ENCODE measurements around the gene HVCN1.

Gene HVCN1

DNA sequence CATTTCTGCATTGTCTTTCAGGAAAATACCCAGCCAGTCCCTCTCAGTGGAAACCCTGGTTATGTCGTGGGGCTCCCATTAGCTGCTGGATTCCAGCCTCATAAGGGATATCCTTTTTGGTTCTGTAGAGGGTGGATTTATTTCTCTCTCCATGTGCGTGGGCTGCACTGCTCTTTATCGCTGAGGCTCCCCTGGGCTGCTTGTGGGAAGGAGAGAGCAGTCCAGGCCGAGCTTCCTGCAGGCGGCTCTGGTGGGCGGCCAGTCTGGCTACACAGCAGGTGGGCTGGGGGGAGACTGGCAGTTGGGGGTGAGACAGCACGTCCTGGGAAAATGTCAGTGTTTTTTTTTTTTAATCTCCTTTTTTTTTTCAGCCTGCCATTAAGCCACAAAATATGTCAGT is 47.4 kb downstream of the HVCN1 start:
- H3K36me3 ChIP-seq (ENCODE audit: control insufficient read depth, insufficient read depth, low read length) = peaks cover 4% of the 10 kb centered on the region
- no peaks in the 10 kb centered on the region for H3K9me3 ChIP-seq (ENCODE audit: control insufficient read depth, low read length)
- 27 to 50% methylated on average over 1 to 2 of the region's 7 CpGs for WGBS, 2 experiments (ENCODE audit: insufficient coverage in 2 of 2)
- H3K4me3 ChIP-seq (ENCODE audit: extremely low read depth, insufficient read depth, low read length, poor library complexity, severe bottlenecking) = no peak overlapping the region
- peaks cover 18% of the 10 kb centered on the region for H3K4me1 ChIP-seq (ENCODE audit: control insufficient read depth, insufficient read depth, low read length, poor library complexity, severe bottlenecking)
- no peak overlapping the region for H3K27ac ChIP-seq (ENCODE audit: low read depth, low read length, severe bottlenecking)

DNA sequence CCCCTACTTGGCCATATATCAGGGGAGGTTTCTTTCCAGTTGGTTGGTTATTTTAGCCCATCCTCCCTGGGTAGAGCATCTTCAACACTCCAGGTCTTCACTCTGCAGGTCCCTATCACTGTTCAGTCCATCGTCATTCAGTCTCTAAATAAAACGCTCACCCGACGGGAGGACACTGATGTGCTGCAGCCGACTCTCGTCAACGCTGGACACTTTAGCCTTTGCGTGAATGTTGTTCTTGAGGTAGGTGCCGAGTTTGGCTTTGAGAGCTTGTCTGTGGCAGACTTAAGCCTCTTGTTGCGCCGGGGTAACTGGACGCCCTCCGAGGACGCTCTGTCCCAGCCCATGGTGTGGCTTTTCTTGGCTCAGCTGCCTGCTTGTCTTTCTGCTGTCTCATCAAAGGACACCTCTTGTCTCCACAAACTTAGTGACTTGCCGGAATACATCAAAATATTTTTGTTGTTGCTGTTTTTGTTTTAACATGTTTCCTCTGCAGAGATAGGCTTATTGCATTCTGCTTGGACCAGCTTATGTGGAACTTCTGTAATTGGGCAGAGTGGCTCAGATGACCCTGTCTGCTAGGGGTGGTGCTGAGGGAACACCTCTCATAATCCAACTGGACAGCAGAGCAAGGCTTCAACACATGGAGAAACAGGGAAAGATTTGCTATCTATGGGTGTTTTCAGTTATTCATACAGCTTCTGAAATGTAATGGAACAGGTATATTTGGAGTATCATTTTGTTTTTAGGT is 48.5 kb downstream of the HVCN1 start:
- Histone ChIP-seq H3K9me3 (ENCODE audit: control insufficient read depth, low read length) (no peaks in the 10 kb centered on the region), H3K4me1 (ENCODE audit: control insufficient read depth, insufficient read depth, low read length, poor library complexity, severe bottlenecking) (peaks cover 18% of the 10 kb centered on the region), H3K36me3 (ENCODE audit: control insufficient read depth, insufficient read depth, low read length) (peaks cover 5% of the 10 kb centered on the region), H3K27ac (ENCODE audit: low read depth, low read length, severe bottlenecking) (no peak overlapping the region), H3K4me3 (ENCODE audit: extremely low read depth, insufficient read depth, low read length, poor library complexity, severe bottlenecking) (no peak overlapping the region)
- 95 to 96% methylated on average over 14 to 15 of the region's 15 CpGs for WGBS, 2 experiments (ENCODE audit: insufficient coverage in 2 of 2)

DNA sequence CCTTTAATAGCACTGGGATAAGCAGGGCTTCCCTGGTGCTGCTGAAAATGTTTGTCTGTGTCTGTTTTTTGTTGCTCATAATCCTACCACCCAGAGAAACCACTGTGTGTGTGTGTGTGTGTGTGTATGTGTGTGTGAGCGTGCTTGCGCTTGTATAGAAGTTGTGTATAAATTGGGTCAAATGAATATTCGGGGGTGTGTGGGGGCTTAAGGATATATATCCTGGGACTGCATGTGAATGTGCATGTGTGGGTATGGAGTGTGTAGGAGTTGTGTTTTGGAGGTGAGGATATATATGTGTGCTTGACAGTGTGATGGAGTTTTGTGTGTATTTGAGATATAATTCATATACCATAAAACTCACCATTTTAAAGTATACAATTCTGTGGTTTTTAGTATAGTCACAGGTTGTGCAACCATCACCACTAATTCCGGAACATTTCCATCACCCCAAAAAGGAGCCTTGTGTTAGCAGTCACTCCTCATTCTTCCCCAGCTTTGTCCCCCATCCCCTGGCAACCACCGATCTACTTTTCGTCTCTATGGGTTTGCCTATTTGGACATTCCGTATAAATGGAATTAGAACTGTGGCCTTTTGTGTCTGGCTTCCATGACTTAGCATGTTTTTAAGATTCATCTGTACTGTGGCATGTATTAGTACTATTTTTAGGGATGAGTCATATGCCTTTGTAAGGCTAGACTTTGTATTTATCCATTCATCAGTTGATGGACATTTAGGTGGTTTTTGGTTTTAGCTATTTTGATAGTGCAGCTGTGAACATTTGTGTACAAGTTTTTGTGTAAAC is 49.4 kb downstream of the HVCN1 start:
- Histone ChIP-seq H3K27ac (ENCODE audit: low read depth, low read length, severe bottlenecking) (peak overlapping the region; percentile 41), H3K4me1 (ENCODE audit: control insufficient read depth, insufficient read depth, low read length, poor library complexity, severe bottlenecking) (peaks cover 15% of the 10 kb centered on the region), H3K9me3 (ENCODE audit: control insufficient read depth, low read length) (no peaks in the 10 kb centered on the region), H3K36me3 (ENCODE audit: control insufficient read depth, insufficient read depth, low read length) (peaks cover 5% of the 10 kb centered on the region), H3K4me3 (ENCODE audit: extremely low read depth, insufficient read depth, low read length, poor library complexity, severe bottlenecking) (no peak overlapping the region)
- 79% methylated on average over 4 to 7 of the region's 7 CpGs for WGBS, 2 experiments (ENCODE audit: insufficient coverage in 2 of 2)

DNA sequence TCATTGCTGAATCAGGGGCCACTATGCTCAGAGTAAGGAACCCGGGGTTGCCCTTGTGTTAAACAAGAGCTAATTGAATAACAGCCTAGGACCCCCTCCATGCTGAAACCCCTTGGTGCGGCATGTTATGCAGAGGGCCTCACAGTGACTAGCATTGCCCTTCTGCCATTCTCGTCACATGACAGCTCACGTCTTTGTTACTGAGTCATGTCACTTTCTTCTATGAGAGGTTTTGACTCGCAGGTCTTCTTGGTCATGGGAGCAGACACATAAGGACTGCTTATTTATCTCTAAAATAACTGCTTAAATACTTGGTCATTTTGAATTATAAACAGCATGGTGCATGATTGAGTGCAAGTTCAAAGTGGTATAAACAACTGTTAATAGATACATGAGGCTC is 50.1 kb downstream of the HVCN1 start:
- peaks cover 5% of the 10 kb centered on the region for H3K36me3 ChIP-seq (ENCODE audit: control insufficient read depth, insufficient read depth, low read length)
- H3K9me3 ChIP-seq (ENCODE audit: control insufficient read depth, low read length) = no peaks in the 10 kb centered on the region
- H3K4me1 ChIP-seq (ENCODE audit: control insufficient read depth, insufficient read depth, low read length, poor library complexity, severe bottlenecking) = peaks cover 14% of the 10 kb centered on the region
- H3K27ac ChIP-seq (ENCODE audit: low read depth, low read length, severe bottlenecking) = no peak overlapping the region
- WGBS, 2 experiments (ENCODE audit: insufficient coverage in 2 of 2) = 82 to 90% methylated on average over 4 of the region's 5 CpGs
- H3K4me3 ChIP-seq (ENCODE audit: extremely low read depth, insufficient read depth, low read length, poor library complexity, severe bottlenecking) = no peak overlapping the region

DNA sequence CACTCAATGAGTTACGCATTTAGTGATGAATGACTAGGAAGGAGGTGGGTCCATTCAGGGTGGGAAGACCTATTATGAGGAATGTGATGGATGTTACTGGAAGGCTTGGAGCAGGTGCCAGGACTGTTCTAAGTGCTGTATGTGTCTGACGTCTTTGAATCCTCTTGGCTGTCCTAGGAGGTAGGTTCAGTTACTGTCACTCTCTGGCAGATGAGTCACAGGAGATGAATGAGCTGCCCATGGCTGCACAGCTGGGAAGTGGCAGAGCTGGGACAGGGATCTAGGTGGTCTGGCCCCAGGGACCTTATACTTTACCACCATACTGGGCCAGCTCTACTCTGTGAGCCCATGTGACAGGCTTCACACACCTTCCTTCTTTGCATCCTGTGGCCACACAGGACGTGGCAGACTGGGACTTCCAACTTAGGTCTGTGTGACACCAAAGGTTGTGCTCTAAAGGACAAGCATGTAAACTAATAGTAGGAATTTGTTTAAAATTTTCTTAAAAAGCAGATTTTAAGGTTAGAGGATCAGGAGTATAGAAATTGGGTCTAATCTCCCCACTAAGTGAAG is 51.0 kb downstream of the HVCN1 start:
- no peaks in the 10 kb centered on the region for H3K9me3 ChIP-seq (ENCODE audit: control insufficient read depth, low read length)

DNA sequence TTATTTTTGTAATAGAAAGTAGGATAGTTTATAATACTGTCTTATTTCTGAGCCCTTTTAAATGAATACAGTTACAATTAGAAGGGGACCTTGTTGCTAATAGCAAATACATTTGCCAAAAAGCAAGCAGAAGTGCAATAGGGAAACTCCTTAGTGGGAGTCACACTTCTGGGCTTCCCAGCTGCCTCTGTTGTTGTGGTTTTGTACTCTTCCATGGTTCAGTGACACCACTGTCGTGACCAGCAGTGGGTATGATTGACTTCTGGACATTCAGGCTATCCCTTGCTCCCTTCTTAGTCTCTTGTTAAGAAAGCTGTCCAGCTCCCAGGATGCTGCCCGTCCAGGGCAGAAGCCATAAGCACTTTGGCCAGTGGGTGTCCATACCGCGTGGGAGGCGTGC is 52.4 kb downstream of the HVCN1 start:
- H3K9me3 ChIP-seq (ENCODE audit: control insufficient read depth, low read length) = no peaks in the 10 kb centered on the region
- H3K36me3 ChIP-seq (ENCODE audit: control insufficient read depth, insufficient read depth, low read length) = peaks cover 15% of the 10 kb centered on the region
- WGBS, 2 experiments (ENCODE audit: insufficient coverage in 2 of 2) = 92 to 100% methylated on average over 1 to 5 of the region's 5 CpGs
- H3K4me1 ChIP-seq (ENCODE audit: control insufficient read depth, insufficient read depth, low read length, poor library complexity, severe bottlenecking) = peaks cover 14% of the 10 kb centered on the region
- no peak overlapping the region for H3K27ac ChIP-seq (ENCODE audit: low read depth, low read length, severe bottlenecking)
- H3K4me3 ChIP-seq (ENCODE audit: extremely low read depth, insufficient read depth, low read length, poor library complexity, severe bottlenecking) = no peak overlapping the region

More for the DNA sequence above, 51.0 kb downstream of the HVCN1 start:
- H3K27ac ChIP-seq (ENCODE audit: low read depth, low read length, severe bottlenecking) = no peak overlapping the region
- H3K4me3 ChIP-seq (ENCODE audit: extremely low read depth, insufficient read depth, low read length, poor library complexity, severe bottlenecking) = no peak overlapping the region
- H3K4me1 ChIP-seq (ENCODE audit: control insufficient read depth, insufficient read depth, low read length, poor library complexity, severe bottlenecking) = peaks cover 14% of the 10 kb centered on the region
- WGBS, 2 experiments (ENCODE audit: insufficient coverage in 2 of 2) = 93% methylated on average over 3 of the region's 3 CpGs
- H3K36me3 ChIP-seq (ENCODE audit: control insufficient read depth, insufficient read depth, low read length) = peaks cover 6% of the 10 kb centered on the region

- peaks cover 15% of the 10 kb centered on the region for H3K36me3 ChIP-seq (ENCODE audit: control insufficient read depth, insufficient read depth, low read length)
Observed at GRCh38 chr12:110635055-110635454, 53.9 kb downstream of the HVCN1 start.

GRCh38 chr12:110627500-110628195 is 61.3 kb downstream of the HVCN1 start:
- Histone ChIP-seq H3K27ac (ENCODE audit: low read depth, low read length, severe bottlenecking) (no peak overlapping the region), H3K4me1 (ENCODE audit: control insufficient read depth, insufficient read depth, low read length, poor library complexity, severe bottlenecking) (no peaks in the 10 kb centered on the region), H3K4me3 (ENCODE audit: extremely low read depth, insufficient read depth, low read length, poor library complexity, severe bottlenecking) (no peak overlapping the region), H3K36me3 (ENCODE audit: control insufficient read depth, insufficient read depth, low read length) (peaks cover 11% of the 10 kb centered on the region), H3K9me3 (ENCODE audit: control insufficient read depth, low read length) (no peaks in the 10 kb centered on the region)
- WGBS, 2 experiments (ENCODE audit: insufficient coverage in 2 of 2) = no CpG with 5 or more reads among the region's 8 CpGs

More at GRCh38 chr12:110635055-110635454, 53.9 kb downstream of the HVCN1 start:
- peaks cover 10% of the 10 kb centered on the region for H3K4me1 ChIP-seq (ENCODE audit: control insufficient read depth, insufficient read depth, low read length, poor library complexity, severe bottlenecking)
- no peak overlapping the region for H3K4me3 ChIP-seq (ENCODE audit: extremely low read depth, insufficient read depth, low read length, poor library complexity, severe bottlenecking)
- H3K9me3 ChIP-seq (ENCODE audit: control insufficient read depth, low read length) = no peaks in the 10 kb centered on the region
- H3K27ac ChIP-seq (ENCODE audit: low read depth, low read length, severe bottlenecking) = no peak overlapping the region

DNA sequence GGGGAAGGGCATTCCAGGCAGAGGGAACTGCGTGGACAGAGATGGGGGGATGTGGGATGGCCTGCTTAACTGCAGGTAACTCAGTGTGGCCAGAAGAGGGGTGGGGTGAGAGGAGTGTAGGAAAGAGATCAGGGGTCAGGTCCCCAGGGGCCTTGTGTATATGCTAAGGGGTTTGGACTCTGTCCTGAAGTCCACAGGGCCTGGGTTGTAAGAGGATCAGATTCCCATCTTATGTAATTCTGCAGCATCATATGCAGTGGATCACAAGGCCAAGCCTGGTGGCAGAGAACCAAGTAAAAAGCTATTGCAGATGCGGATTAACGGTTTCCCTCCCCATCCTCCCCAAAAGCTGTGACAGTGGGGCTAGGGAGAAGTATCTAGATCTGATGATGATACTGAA is 66.3 kb downstream of the HVCN1 start:
- Histone ChIP-seq H3K27ac (ENCODE audit: low read depth, low read length, severe bottlenecking) (no peak overlapping the region), H3K4me3 (ENCODE audit: extremely low read depth, insufficient read depth, low read length, poor library complexity, severe bottlenecking) (no peak overlapping the region), H3K36me3 (ENCODE audit: control insufficient read depth, insufficient read depth, low read length) (no peaks in the 10 kb centered on the region), H3K9me3 (ENCODE audit: control insufficient read depth, low read length) (no peaks in the 10 kb centered on the region), H3K4me1 (ENCODE audit: control insufficient read depth, insufficient read depth, low read length, poor library complexity, severe bottlenecking) (no peaks in the 10 kb centered on the region)
- 89 to 92% methylated on average over 1 of the region's 3 CpGs for WGBS, 2 experiments (ENCODE audit: insufficient coverage in 2 of 2)

- Histone ChIP-seq H3K4me3 (ENCODE audit: extremely low read depth, insufficient read depth, low read length, poor library complexity, severe bottlenecking) (no peak overlapping the region), H3K36me3 (ENCODE audit: control insufficient read depth, insufficient read depth, low read length) (no peaks in the 10 kb centered on the region), H3K9me3 (ENCODE audit: control insufficient read depth, low read length) (no peaks in the 10 kb centered on the region), H3K27ac (ENCODE audit: low read depth, low read length, severe bottlenecking) (no peak overlapping the region), H3K4me1 (ENCODE audit: control insufficient read depth, insufficient read depth, low read length, poor library complexity, severe bottlenecking) (no peaks in the 10 kb centered on the region)
- WGBS, 2 experiments (ENCODE audit: insufficient coverage in 2 of 2) = 69 to 73% methylated on average over 3 to 4 of the region's 4 CpGs
Observed at GRCh38 chr12:110619534-110619953, 69.4 kb downstream of the HVCN1 start.

Data from mesodermal cell (in vitro differentiated cells).